Fibroblast of mammary gland (primary cell): Measurements from ENCODE around the gene LRRTM4.
"Not testable (repeated sequence)": the region's sequence is repeated elsewhere in the genome, so short reads cannot be mapped to it uniquely, and the experiment has no call there.

Experiments used
- DNase-seq: peaks from one replicate; pipeline ENCODE4 v3.0.0-alpha.2; 2010; ENCODE audit warnings: low read depth
- H3K4me3 ChIP-seq: 2 replicates; pipeline ENCODE4 v1.5.1; 2011; ENCODE audit warnings: low read depth, mild to moderate bottlenecking, low read length, moderate library complexity; ENCODE audit not compliant: control insufficient read depth
- TF ChIP-seq, protein P1 (sequence below): conservative IDR thresholded peaks from 2 replicates; pipeline ENCODE4 v1.5.1; 2011; ENCODE audit warnings: low read depth, low read length, inconsistent platforms; ENCODE audit not compliant: control insufficient read depth, insufficient read depth

Gene LRRTM4

DNA sequence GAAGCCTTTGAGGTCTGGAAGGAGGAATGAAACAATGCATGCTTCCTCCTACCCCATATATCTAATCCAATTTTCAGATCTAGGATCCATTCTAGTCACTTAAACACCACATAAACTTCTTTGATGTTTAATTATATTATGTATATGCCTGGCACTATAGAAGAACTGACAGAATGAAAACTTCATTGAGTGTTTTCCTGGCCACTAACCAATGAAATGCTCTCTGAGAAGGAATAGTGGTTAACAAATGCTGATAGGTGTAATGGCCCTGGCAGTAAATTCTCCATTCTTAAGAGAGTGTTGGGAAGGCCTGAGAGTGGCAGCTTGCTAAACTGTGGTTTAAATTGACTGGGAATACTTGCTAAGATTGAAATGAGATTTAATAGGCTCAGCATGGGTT, 710.0 kb downstream of the LRRTM4 start:
- no peak overlapping the region for H3K4me3 ChIP-seq
- DNase-seq: no peak
- TF ChIP-seq, protein P1, sequence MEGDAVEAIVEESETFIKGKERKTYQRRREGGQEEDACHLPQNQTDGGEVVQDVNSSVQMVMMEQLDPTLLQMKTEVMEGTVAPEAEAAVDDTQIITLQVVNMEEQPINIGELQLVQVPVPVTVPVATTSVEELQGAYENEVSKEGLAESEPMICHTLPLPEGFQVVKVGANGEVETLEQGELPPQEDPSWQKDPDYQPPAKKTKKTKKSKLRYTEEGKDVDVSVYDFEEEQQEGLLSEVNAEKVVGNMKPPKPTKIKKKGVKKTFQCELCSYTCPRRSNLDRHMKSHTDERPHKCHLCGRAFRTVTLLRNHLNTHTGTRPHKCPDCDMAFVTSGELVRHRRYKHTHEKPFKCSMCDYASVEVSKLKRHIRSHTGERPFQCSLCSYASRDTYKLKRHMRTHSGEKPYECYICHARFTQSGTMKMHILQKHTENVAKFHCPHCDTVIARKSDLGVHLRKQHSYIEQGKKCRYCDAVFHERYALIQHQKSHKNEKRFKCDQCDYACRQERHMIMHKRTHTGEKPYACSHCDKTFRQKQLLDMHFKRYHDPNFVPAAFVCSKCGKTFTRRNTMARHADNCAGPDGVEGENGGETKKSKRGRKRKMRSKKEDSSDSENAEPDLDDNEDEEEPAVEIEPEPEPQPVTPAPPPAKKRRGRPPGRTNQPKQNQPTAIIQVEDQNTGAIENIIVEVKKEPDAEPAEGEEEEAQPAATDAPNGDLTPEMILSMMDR: no peak

DNA sequence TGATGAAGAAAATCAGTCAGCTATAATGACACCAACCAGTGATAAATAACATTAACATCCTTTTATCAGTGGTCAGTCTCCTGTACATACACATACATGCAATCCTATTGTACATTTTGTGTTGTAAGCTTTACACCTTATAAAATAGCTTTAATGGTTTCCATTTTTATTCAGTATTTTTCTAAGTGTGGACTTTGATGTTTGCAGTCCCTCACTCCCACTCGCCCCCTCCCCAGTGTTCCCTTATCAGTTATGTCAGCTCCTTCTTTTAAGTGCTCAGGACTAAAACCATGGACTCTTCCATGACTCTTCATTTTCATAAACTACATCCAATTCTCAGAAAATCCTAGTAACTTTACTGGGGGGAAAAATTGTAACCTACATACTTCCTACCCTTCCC, 713.0 kb downstream of the LRRTM4 start:
- TF ChIP-seq, protein P1: no peak
- no peak for DNase-seq
- no peak overlapping the region for H3K4me3 ChIP-seq

GRCh38 chr2:76808732-76809131, 713.4 kb downstream of the LRRTM4 start:
- no peak for DNase-seq
- TF ChIP-seq, protein P1: no peak
- no peak overlapping the region for H3K4me3 ChIP-seq

GRCh38 chr2:76793647-76794334, 728.4 kb downstream of the LRRTM4 start:
- TF ChIP-seq, protein P1: no peak
- H3K4me3 ChIP-seq: no peak overlapping the region

DNA sequence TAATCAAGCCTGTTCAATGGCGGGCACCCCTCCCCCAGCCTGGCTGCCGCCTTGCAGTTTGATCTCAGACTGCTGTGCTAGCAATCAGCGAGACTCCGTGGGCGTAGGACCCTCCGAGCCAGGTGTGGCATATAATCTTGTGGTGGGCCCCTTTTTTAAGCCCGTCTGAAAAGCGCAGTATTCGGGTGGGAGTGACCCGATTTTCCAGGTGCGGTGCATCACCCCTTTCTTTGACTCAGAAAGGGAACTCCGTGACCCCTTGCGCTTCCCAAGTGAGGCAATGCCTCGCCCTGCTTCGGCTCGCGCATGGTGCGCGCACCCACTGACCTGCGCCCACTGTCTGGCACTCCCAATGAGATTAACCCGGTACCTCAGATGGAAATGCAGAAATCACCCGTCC, 740.9 kb downstream of the LRRTM4 start:
- H3K4me3 ChIP-seq, DNase-seq: not testable (repeated sequence)

More at GRCh38 chr2:76793647-76794334, 728.4 kb downstream of the LRRTM4 start:
- DNase-seq: no peak

GRCh38 chr2:76763276-76763675, 758.9 kb downstream of the LRRTM4 start:
- TF ChIP-seq, protein P1: no peak
- H3K4me3 ChIP-seq: no peak overlapping the region
- DNase-seq: no peak

GRCh38 chr2:76760367-76760704, 761.8 kb downstream of the LRRTM4 start:
- no peak for DNase-seq
- no peak overlapping the region for H3K4me3 ChIP-seq
- TF ChIP-seq, protein P1: no peak
